Activated CD4-positive, CD25-positive, alpha-beta regulatory T cell treated with anti-CD3 and anti-CD28 coated beads, Interleukin-2, amount 50 U/mL, for 16 hours (primary cell): ENCODE data around the gene MMP17.
"Not testable (repeated sequence)": the region's sequence is repeated elsewhere in the genome, so short reads cannot be mapped to it uniquely, and the experiment has no call there.

ENCODE experiments used
- DNase-seq: peaks from one replicate; pipeline ENCODE4 v3.0.0-alpha.2; 2020; ENCODE audit warnings: low read depth, low spot score

MMP17 gene

DNA sequence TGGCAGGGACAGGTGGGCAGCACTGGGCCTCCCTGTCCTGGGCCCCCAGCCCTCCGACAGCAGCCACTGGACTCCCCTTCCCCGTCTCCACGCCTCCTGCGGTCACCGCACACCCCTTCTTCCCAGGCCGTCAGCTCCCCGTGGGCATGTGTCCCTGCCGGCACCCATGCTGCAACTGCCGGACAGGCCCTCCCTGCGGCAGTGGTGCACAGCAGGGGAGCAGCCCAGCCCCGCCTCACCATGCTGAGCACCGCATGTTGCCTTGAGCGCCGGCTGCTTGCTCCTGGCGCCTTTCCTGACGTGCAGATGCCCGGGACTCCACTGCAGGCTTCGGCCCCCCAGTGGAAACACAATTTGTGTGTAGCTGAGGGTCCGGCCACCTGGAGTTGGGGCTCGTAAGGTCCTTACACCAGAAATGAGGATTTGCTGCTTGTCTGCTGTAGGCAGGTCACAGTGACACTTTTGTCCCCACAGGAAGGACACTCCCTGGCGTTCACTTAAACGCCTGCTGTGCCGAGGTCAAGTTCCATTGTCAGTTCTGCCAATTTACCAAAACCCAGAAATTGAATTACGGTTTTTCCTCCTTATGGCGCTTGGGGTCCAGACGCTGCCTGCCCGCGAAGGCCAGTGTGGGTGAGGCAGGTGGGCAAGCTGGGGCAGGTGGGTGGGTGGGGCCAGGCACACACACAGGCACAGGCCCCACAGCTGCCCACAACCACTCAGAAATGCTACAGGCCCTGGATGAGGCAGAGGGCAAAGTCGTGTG lies 28.2 kb upstream of the MMP17 start:
- DNase-seq: no peak

DNA sequence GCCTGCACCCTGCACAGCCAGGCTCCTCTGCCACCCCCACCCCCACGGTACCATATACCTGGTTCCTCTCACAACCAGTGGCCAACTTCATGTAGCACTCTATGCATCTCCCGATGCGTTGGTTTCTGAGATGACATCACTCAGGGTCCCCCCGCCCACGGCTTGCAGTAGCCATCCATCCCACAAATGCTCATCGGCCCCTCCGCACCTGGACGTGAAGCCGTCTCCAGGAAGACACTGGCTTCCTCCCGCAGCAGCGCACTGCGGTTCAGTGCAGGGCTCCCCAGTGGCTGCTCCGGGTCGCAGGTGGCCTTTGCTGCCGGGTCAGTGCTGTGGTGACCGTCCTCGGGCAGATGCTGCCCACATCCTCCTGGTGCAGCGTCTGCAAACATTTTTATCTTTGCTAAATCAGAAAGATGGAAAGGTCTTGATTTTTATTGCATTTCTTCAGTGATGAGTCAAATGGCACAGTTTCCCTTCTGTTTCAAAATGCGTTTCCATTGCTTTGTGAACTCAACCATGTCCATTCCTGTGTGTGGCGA lies 27.5 kb upstream of the MMP17 start:
- no peak for DNase-seq

GRCh38 chr12:131801254-131801866 lies 26.8 kb upstream of the MMP17 start:
- no peak for DNase-seq

GRCh38 chr12:131803961-131804521 lies 24.2 kb upstream of the MMP17 start:
- no peak for DNase-seq

- no peak for DNase-seq
Observed at GRCh38 chr12:131805421-131805820, 22.8 kb upstream of the MMP17 start.

- no peak for DNase-seq
Observed at GRCh38 chr12:131806674-131807073, 21.5 kb upstream of the MMP17 start.

- no peak for DNase-seq
Observed at GRCh38 chr12:131808744-131809371, 19.3 kb upstream of the MMP17 start.

DNA sequence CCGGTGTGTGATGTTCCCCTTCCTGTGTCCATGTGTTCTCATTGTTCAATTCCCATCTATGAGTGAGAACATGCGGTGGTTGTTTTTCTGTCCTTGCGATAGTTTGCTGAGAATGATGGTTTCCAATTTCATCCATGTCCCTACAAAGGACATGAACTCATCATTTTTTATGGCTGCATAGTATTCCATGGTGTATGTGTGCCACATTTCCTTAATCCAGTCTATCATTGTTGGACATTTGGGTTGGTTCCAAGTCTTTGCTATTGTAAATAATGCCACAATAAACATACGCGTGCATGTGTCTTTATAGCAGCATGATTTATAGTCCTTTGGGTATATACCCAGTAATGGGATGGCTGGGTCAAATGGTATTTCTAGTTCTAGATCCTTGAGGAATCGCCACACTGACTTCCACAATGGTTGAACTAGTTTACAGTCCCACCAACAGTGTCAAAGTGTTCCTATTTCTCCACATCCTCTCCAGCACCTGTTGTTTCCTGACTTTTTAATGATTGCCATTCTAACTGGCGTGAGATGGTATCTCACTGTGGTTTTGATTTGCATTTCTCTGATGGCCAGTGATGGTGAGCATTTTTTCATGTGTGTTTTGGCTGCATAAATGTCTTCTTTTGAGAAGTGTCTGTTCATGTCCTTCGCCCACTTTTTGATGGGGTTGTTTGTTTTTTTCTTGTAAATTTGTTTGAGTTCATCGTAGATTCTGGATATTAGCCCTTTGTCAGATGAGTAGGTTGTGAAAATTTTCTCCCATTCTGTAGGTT lies 18.5 kb upstream of the MMP17 start:
- not testable (repeated sequence) for DNase-seq

DNA sequence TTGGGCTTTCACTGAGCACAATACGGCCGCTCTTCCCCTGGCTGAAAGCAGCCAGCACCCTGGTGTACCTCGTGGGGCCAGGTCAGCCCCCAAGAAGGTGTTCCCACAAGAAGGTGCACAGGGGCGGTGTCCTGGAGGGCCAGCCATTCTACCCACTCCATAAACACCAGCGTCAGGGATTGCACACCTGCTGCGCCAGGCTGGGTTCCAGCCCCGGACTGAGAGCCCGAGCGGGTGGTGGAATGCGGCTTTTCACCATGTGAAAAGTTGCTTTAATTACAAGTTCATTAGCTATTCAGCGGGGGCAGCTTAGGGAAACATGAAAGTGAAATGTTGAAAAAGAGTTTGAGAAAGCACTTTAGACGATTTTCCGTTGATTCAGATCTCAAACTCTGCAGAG lies 17.5 kb upstream of the MMP17 start:
- no peak for DNase-seq

DNA sequence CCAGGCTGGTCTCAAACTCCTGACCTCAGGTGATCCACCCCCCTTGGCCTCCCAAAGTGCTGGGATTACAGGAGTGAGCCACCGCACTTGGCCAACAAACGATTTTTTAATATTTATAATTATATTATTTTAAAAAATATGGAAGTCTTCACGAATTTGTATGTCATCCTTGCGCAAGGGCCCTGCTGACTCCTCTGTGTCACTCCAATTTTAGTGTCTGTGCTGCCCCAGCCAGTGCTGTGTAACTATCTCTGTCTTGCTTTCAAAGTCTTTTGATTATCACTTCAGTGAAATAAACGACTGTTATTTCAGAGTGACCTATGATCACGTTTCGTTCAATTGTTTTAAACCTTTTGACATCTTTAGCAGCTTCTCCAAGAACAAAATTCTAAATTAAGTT lies 13.1 kb upstream of the MMP17 start:
- DNase-seq: no peak

- no peak for DNase-seq
Observed at GRCh38 chr12:131816495-131816894, 11.7 kb upstream of the MMP17 start.

DNA sequence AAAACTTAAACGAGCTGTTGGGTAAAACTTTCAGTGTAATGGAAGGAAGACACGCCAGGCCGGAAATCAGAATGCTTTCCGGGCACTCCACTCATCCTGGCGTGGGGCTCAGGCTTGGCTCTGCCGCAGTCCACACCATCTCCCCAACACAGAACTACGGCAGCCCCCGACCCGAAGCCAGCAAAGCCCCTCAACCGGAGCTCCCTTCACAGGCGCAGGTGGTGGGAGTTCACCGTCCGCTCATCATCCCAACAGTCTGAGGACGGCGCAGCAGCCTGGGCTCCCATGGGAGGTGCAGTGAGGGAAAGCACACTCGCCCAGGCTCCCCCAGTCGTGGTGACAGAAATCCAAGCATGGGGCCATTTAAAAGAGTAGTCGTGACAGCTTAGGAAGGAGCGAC lies 11.0 kb upstream of the MMP17 start:
- no peak for DNase-seq

DNA sequence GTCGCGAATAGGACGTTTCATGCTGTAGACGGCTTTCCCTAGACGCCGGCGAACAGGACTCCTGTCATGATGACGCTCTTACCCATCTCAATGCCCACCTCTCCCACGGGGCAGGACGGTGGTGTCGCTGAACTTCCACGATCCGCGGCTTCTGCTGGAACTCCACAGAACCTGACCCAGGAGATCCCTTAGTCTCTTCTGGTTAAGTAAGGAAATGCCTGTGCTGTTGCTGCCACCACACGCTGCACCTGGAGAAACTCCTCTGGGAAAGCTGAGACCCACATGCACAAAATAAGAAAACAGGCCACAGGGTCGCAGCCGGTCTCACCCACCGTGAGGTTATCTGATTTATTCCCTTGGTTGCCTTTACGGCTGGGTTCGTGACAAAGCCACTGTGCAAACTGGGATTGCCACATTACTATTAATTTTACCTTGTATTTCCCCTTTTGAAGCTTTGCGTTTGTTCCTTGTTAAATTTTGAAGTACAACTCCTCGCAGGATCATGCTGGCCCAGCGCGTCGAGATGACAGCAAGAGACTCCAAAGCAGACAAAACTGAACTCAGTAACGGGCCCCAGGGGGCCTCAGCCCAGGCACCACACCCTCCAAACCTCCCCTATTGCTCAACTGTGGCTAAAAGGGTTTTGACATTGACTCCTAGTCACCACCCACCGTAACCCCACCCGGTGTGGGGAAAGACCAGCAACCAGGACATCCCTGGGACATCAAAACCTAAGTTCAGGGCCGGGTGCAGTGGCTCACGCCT lies 9.2 kb upstream of the MMP17 start:
- no peak for DNase-seq

- no peak for DNase-seq
Observed at GRCh38 chr12:131824450-131824849, 3.7 kb upstream of the MMP17 start.

DNA sequence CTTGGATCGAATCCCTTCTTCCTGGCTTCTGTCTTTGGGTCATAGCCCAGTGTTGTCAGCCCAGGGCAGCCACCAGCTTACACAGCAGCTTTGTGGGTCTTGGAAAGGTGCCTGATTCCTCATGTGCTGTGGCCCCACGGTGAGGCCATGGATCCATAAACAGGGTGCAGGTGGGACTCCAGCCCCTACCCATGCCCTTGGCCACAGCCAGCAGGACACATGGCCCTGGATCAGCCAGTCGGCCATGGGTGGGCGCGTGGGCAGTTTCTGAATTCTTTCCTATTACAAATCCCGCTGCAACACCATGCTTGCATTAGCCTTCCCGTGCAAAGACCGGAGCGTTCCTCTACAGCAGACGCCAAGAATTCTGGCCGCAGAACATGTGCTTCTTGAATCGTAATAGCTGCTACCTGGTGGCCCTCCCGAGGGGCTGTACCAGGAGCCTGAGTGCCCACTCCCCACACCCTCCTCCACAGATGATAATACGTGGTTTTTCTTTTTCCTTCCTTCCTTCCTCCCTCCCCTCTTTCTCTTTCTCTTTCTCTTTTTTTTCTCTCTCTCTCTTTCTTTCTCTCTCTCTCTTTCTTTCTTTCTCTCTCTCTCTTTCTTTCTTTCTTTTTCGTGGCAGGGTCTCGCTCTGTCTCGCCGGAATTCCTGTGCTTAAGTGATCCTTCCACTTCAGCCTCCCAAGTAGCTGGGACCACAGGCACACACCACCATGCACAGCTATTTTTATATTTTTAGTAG lies 2.9 kb upstream of the MMP17 start:
- no peak for DNase-seq

DNA sequence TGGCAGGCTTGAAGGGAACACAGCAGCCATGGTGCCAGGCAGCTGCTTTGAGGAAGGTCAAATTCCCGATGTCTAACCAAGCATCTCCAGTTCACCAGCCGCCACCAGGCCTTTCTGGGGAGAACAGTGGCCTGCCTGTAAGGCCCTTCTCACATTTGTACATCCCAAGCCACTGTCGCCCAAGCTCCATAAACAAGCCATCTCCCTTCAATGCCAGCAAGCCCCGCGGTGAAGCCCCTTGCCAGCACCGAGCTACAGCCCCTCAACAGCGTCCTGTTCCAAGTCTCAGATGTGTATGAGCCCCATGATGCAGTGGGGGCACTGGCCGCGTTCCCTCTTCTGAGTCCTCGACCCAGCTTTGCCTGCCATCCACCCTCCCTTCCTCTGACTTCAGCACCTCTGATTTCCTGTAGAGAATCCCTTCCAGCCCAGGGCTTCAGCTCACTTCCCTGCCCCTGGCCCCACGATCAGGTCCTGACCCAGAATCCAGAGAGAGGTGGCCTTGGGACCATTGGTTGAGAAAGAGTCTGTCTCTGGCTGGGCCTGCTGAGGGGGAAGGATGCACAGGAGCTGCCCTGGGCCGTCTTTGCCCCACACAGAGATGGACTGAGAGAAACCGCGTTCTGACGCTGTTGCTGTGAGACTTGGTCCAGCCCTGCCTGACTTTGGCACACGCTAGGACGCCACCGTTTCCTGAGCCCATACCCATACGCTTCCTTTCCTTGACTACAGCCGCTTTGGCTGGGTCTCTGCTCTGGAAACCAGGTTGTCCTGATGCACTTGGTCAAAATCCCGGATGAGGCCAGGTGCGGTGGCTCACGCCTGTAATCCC lies 1.9 kb upstream of the MMP17 start:
- no peak for DNase-seq

DNA sequence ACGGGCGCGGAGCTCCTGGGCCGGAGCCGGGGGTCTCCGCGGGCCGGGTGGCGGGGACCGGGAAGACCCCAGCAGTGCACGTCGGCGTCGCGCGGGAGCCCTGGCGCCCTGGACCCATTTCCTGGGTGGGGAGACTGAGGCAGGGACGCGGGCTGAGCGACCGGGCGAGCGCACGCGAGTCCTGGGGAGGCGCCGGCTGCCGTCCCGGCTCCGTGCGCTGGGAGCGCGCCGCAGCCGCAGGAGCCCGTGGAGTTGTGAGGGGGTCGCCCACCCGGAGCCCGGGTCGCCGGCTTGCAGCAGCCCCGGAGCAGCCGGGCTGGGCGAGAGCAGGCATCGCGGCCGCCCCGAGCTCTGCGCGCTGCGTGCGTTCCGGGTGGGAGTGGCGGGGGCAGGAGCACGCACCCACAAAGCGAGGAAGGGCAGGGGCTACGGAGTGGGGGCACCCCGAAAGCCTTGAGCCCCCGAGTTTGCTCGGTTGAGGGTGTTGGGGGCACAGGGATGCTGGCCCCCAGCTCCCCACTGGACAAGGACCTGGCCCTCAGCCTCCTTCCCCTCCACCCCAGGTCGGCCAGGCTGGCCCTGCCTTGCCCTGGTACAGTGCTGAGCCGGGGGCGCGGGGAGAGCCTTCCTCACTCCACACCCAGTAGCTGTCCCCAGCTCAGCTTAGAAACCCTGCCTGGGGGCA lies 620 bp downstream of the MMP17 start:
- no peak for DNase-seq

DNA sequence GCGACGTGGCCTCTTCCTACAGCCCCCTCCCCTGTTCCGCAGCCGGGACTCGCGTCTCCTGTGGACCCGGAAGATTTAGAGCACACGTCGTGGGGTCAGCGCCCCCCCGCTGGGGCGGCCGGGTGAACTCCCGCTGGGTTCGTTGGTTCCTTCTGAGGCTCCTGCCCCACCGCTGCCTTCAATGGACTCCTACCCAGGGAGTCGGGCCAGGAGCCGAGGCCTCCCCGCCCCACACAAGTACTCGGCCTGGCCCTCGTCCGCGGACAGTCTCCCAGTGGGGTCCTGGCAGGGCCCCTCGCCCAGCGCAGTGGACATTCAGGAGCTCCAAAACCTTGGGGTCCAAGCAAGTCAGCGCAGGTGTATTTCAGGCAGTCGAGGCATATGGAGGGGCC lies 1.2 kb downstream of the MMP17 start:
- DNase-seq: no peak
